ENCODE data around the gene MORN1. TPM values are rescaled to one million over a fixed set of nuclear protein-coding genes. Genes with fewer than 3 reads are reported as not detected.

MORN1 gene
- total and polyA plus RNA-seq, 10 of the 15 experiments (the other 5 are each of a cell fraction or from before 2014, with no cell fraction given): 0.76 to 7.9 (median 5.5) TPM

- Histone ChIP-seq H3K79me2 (ENCODE audit: control insufficient read depth, insufficient read depth, low read length) (peaks cover 20% of the 10 kb centered on the region), H3K9me3 (replicated peaks; ENCODE audit: control insufficient read depth, insufficient read depth, low read length) (no peaks in the 10 kb centered on the region), H3K27ac (ENCODE audit: control insufficient read depth, insufficient read depth) (peak overlapping the region; percentile 61), H4K20me1 (ENCODE audit: control insufficient read depth, insufficient read depth) (no peaks in the 10 kb centered on the region), H3K4me3 (peak overlapping the region; percentile 83; the same call in 1 of the 2 replicates), H2AFZ (ENCODE audit: control insufficient read depth, low read depth, low read length) (peak overlapping the region; percentile 82), H3K27me3 (replicated peaks in 1 of 2; ENCODE audit: control insufficient read depth in 2 of 2, insufficient read depth in 2 of 2, low read length in 1 of 2) (no peaks in the 10 kb centered on the region), H3K4me1 (ENCODE audit: control insufficient read depth, insufficient read depth, low read length) (peaks cover 27% of the 10 kb centered on the region), H3K9ac (ENCODE audit: control insufficient read depth, insufficient read depth, low read length) (peak overlapping the region; percentile 71; the same call in 1 of the 2 replicates), H3K36me3 (ENCODE audit: control insufficient read depth in 2 of 2, insufficient read depth in 2 of 2, low read length in 1 of 2) (no peaks in the 10 kb centered on the region), H3K4me2 (ENCODE audit: control insufficient read depth, insufficient read depth) (peak overlapping the region; percentile 94)
- ChIA-PET CTCF (interaction anchor here (0.6 to 3.4 kb wide), 17 partner anchors 9 to 1009 kb away, joined by 3 to 37 read pairs (median 3); partner anchors contain the start of genes FAAP20, PANK4 and TNFRSF14), SMC1A (ENCODE audit: uncharacterized antibody, unreplicated experiment) (interaction anchor here (1.4 to 2.6 kb wide), 3 partner anchors 109 to 172 kb away, joined by 6 to 21 read pairs (median 11); partner anchors contain the start of gene PRXL2B), RAD21 (ENCODE audit: unreplicated experiment) (interaction anchor here (0.7 to 3.2 kb wide), 8 partner anchors 66 to 373 kb away, joined by 3 to 46 read pairs (median 4); partner anchors contain the start of gene PANK4), POLR2A (interaction anchor here (0.6 to 2.7 kb wide), 3 partner anchors 105 to 171 kb away, joined by 3 to 18 read pairs (median 4); no protein-coding TSS in a partner anchor)
- intact Hi-C loops (cut with micrococcal nuclease; ENCODE audit: unreplicated experiment) (loop anchor here (1.0 to 2.0 kb wide), 2 partner anchors 110 to 134 kb away; no protein-coding TSS in a partner anchor), in situ Hi-C loops (cut with MboI) (loop anchor here (5.0 to 10.0 kb wide), 3 partner anchors 133 to 1013 kb away; no protein-coding TSS in a partner anchor)
- FAIRE-seq (no peak), DNase-seq (ENCODE audit: low read depth, low spot score) (peak; percentile 24), ATAC-seq (peak; percentile 60)
- 1% methylated on average over 23 of the region's 25 CpGs for WGBS (ENCODE audit: insufficient coverage, insufficient replicate concordance, low lambda C conversion rate, missing lambda C conversion rate)
- BruUV-seq (replicated peaks): no TSS peak
- TF ChIP-seq IKZF1 (conservative IDR thresholded peaks at IDR 0.05): peak; percentile 42
- peak; percentile 16 for TF ChIP-seq MEF2B (IDR thresholded peaks at IDR 0.05; ENCODE audit: partially characterized antibody, poor library complexity, severe bottlenecking)
- TF ChIP-seq RAD21 (IDR thresholded peaks at IDR 0.05; ENCODE audit: insufficient read depth, low read depth, low read length): peak; percentile 88
- TF ChIP-seq GATAD2B (conservative IDR thresholded peaks at IDR 0.05; ENCODE audit: low read depth): peak; percentile 45; the same call in 1 of the 2 replicates
- TF ChIP-seq IRF4 (IDR thresholded peaks at IDR 0.05; ENCODE audit: low read depth, low read length): no peak
- TF ChIP-seq YY1 (IDR thresholded peaks at IDR 0.05; ENCODE audit: low read depth, low read length): peak; percentile 47; the same call in 1 of the 2 replicates
- no peak for TF ChIP-seq RFX5 (IDR thresholded peaks at IDR 0.05; ENCODE audit: low read depth, low read length)
- TF ChIP-seq SMC3 (IDR thresholded peaks at IDR 0.05; ENCODE audit: borderline replicate concordance, low read length): peak; percentile 91
- TF ChIP-seq PRDM15 (CRISPR knock-in tag; IDR thresholded peaks at IDR 0.05): no peak
- 0 out of 2 replicates have a peak, but pooled peaks have one; percentile 26 for TF ChIP-seq RELB (IDR thresholded peaks at IDR 0.05; ENCODE audit: low read depth)
- no peak for TF ChIP-seq ATF7 (IDR thresholded peaks at IDR 0.05; ENCODE audit: low read depth)
- TF ChIP-seq SRF (IDR thresholded peaks at IDR 0.05; ENCODE audit: low read depth in 2 of 2, low read length in 2 of 2): no peak
- TF ChIP-seq NR2C2 (IDR thresholded peaks at IDR 0.05; ENCODE audit: borderline replicate concordance, control insufficient read depth, insufficient read length, low read depth): no peak
- no peak for TF ChIP-seq CHD1 (IDR thresholded peaks at IDR 0.05; ENCODE audit: low read depth, low read length)
- TF ChIP-seq RELA (IDR thresholded peaks at IDR 0.05; ENCODE audit: borderline replicate concordance, partially characterized antibody): no peak
- no peak for TF ChIP-seq PBX3 (IDR thresholded peaks at IDR 0.05; ENCODE audit: insufficient replicate concordance, low read depth, low read length)
These were observed 23.1 kb upstream of the MORN1 start for GRCh38 chr1:2414297-2414958.

Data from GM12878 (cell line).